Lower leg skin (tissue), 3 donors: ENCODE measurements around the gene GRM8.

Experiments
- POLR2A ChIP-seq, 2 donors: fragments of 450-650 bp; IDR thresholded peaks; one replicate each; pipeline ENCODE4 v1.6.1; 2016 to 2017; ENCODE audit warnings: antibody characterized with exemption in 2 of 2, mild to moderate bottlenecking in 1 of 2, moderate library complexity in 1 of 2
- TF ChIP-seq, protein P1 (sequence below), 3 donors: fragments of 450-650 bp; IDR thresholded peaks; one replicate each; pipeline ENCODE4 v1.5.1; 2016; ENCODE audit warnings: antibody characterized with exemption in 3 of 3, mild to moderate bottlenecking in 3 of 3, moderate library complexity in 2 of 3

DNA sequence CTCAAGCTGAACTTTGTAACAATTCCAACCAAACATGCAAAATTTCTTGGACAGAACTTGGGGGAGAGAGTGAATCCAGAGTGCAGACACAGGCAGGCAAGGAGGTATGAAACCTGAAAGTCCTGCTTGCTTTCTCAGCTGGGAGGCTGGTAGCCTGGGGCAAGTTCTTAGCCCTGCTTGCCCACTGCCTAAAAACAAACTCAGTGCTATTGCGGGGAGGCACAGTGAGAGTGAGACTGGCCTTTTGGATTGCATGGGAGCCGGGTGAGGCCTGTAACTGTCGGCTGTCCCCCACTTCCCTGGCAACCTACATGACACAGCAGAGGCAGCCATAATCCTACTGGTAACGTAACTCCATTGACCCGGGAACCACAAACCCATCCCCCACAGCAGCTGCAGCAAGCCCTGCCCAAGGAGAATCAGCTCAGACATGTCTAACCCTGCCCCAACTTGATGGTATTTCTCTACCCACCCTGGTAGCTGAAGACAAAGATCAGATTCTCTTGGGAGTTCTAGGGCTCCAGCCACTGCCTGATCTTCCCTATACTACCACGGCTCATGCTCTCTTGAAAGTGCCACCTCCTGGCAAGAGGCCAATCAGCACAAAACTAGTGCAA is 663.6 kb downstream of the GRM8 start:
- TF ChIP-seq, protein P1, sequence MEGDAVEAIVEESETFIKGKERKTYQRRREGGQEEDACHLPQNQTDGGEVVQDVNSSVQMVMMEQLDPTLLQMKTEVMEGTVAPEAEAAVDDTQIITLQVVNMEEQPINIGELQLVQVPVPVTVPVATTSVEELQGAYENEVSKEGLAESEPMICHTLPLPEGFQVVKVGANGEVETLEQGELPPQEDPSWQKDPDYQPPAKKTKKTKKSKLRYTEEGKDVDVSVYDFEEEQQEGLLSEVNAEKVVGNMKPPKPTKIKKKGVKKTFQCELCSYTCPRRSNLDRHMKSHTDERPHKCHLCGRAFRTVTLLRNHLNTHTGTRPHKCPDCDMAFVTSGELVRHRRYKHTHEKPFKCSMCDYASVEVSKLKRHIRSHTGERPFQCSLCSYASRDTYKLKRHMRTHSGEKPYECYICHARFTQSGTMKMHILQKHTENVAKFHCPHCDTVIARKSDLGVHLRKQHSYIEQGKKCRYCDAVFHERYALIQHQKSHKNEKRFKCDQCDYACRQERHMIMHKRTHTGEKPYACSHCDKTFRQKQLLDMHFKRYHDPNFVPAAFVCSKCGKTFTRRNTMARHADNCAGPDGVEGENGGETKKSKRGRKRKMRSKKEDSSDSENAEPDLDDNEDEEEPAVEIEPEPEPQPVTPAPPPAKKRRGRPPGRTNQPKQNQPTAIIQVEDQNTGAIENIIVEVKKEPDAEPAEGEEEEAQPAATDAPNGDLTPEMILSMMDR (IDR thresholded peaks at IDR 0.05), result no peak
- no peak for TF ChIP-seq POLR2A (IDR thresholded peaks at IDR 0.05)
